GM12872 (cell line): ENCODE measurements around the gene NPAS2.
A peak's percentile ranks its signal among the peaks of the same experiment; 100 is the strongest.

Experiments used
- CTCF ChIP-seq: IDR thresholded peaks from 3 replicates; pipeline ENCODE4 v1.5.1; 2011; ENCODE audit warnings: low read depth, mild to moderate bottlenecking, low read length, moderate library complexity; ENCODE audit not compliant: insufficient read depth

Gene NPAS2

GRCh38 chr2:101037161-101037755 lies 217.3 kb downstream of the NPAS2 start:
- no peak for TF ChIP-seq CTCF

GRCh38 chr2:101038455-101039255 lies 218.7 kb downstream of the NPAS2 start:
- peak; percentile 72 for TF ChIP-seq CTCF

GRCh38 chr2:101040072-101040471 lies 220.1 kb downstream of the NPAS2 start:
- TF ChIP-seq CTCF, result no peak

- no peak for TF ChIP-seq CTCF
Observed at GRCh38 chr2:101040761-101041160, 220.8 kb downstream of the NPAS2 start.

- TF ChIP-seq CTCF, result no peak
Observed at GRCh38 chr2:101041413-101041812, 221.5 kb downstream of the NPAS2 start.

- TF ChIP-seq CTCF, result no peak
Observed at GRCh38 chr2:101045330-101045729, 225.4 kb downstream of the NPAS2 start.
